AML-193 (cell line): Measurements from ENCODE around the gene HSPA12A.
"Not testable (repeated sequence)": the region's sequence is repeated elsewhere in the genome, so short reads cannot be mapped to it uniquely, and the experiment has no call there.

ENCODE experiments used
- DNase-seq, 2 experiments: peaks; one replicate each; lab custom pipeline; 2025; lab: John Stamatoyannopoulos, UW

The HSPA12A gene

GRCh38 chr10:116715341-116715740, 27.0 kb downstream of the HSPA12A start:
- no peak for DNase-seq

GRCh38 chr10:116713846-116714245, 28.5 kb downstream of the HSPA12A start:
- no peak for DNase-seq

GRCh38 chr10:116712989-116713543, 29.3 kb downstream of the HSPA12A start:
- DNase-seq = no peak

GRCh38 chr10:116712519-116712918, 29.8 kb downstream of the HSPA12A start:
- DNase-seq = no peak

- not testable (repeated sequence) for DNase-seq
Measured at GRCh38 chr10:116711803-116712202, 30.6 kb downstream of the HSPA12A start.

- no peak for DNase-seq
Measured at GRCh38 chr10:116710076-116710475, 32.3 kb downstream of the HSPA12A start.

- DNase-seq = no peak
Measured at GRCh38 chr10:116708877-116709276, 33.5 kb downstream of the HSPA12A start.

- no peak for DNase-seq
Measured at GRCh38 chr10:116708391-116708821, 34.0 kb downstream of the HSPA12A start.

GRCh38 chr10:116707981-116708380, 34.4 kb downstream of the HSPA12A start:
- DNase-seq = no peak

GRCh38 chr10:116706281-116706680, 36.1 kb downstream of the HSPA12A start:
- DNase-seq = no peak

- DNase-seq = no peak
Measured at GRCh38 chr10:116705498-116705897, 36.9 kb downstream of the HSPA12A start.

GRCh38 chr10:116704926-116705325, 37.4 kb downstream of the HSPA12A start:
- no peak for DNase-seq

GRCh38 chr10:116702165-116702564, 40.2 kb downstream of the HSPA12A start:
- DNase-seq = no peak

GRCh38 chr10:116699471-116700150, 42.8 kb downstream of the HSPA12A start:
- no peak for DNase-seq

- no peak for DNase-seq
Measured at GRCh38 chr10:116699049-116699448, 43.3 kb downstream of the HSPA12A start.

GRCh38 chr10:116698364-116698763, 44.0 kb downstream of the HSPA12A start:
- DNase-seq = no peak

GRCh38 chr10:116697816-116698215, 44.5 kb downstream of the HSPA12A start:
- DNase-seq = no peak

- no peak for DNase-seq
Measured at GRCh38 chr10:116696919-116697318, 45.4 kb downstream of the HSPA12A start.

- no peak for DNase-seq
Measured at GRCh38 chr10:116694927-116695268, 47.5 kb downstream of the HSPA12A start.

GRCh38 chr10:116694243-116694926, 48.0 kb downstream of the HSPA12A start:
- DNase-seq = no peak

- DNase-seq = no peak
Measured at GRCh38 chr10:116692225-116692624, 50.1 kb downstream of the HSPA12A start.

- no peak for DNase-seq
Measured at GRCh38 chr10:116691635-116692034, 50.7 kb downstream of the HSPA12A start.
